Heart left ventricle (tissue), 16 donors: ENCODE measurements around the gene TRMO. TPM values are rescaled to one million over a fixed set of nuclear protein-coding genes. Genes with fewer than 3 reads are reported as not detected.

Experiments used
- ATAC-seq, 4 donors: fragments of 200-7000 bp; cut with Tn5 transposase; one replicate each; pipeline ENCODE4 v1.9.1; 2020 to 2022; ENCODE audit warnings: moderate library complexity in 4 of 4, mild to moderate bottlenecking in 3 of 4, moderate number of reproducible peaks in 1 of 4
- DNase-seq, 5 donors: peaks; one replicate each; pipeline ENCODE4 v3.0.0-alpha.2; 2020
- H3K27ac ChIP-seq, 12 donors: fragments of 200-600 bp; sonication (generic) in 4 of 12; one replicate each; pipeline versions ENCODE4 v1.5.0 to v1.8.0; 2016 to 2022; ENCODE audit warnings: mild to moderate bottlenecking in 2 of 12
- H3K27me3 ChIP-seq, 9 donors: fragments of 200-600 bp; sonication (generic) in 2 of 9; one replicate each; pipeline versions ENCODE4 v1.5.1 to v1.8.0; 2016 to 2022; ENCODE audit warnings: mild to moderate bottlenecking in 3 of 9
- H3K36me3 ChIP-seq, 9 donors: fragments of 200-600 bp; sonication (generic) in 2 of 9; one replicate each; pipeline versions ENCODE4 v1.5.0 to v1.8.0; 2018 to 2022; ENCODE audit warnings: mild to moderate bottlenecking in 2 of 9
- H3K4me1 ChIP-seq, 12 donors: fragments of 200-600 bp; sonication (generic) in 4 of 12; one replicate each; pipeline versions ENCODE4 v1.5.0 to v1.8.0; 2016 to 2022; ENCODE audit warnings: mild to moderate bottlenecking in 3 of 12
- H3K4me3 ChIP-seq, 12 donors: fragments of 200-600 bp; sonication (generic) in 4 of 12; one replicate each; pipeline versions ENCODE4 v1.5.0 to v1.8.0; 2017 to 2022; ENCODE audit warnings: mild to moderate bottlenecking in 9 of 12, moderate library complexity in 4 of 12
- H3K9me3 ChIP-seq, 12 donors: fragments of 200-600 bp; sonication (generic) in 4 of 12; one replicate each; pipeline versions ENCODE4 v1.5.0 to v1.8.0; 2016 to 2022; ENCODE audit warnings: mild to moderate bottlenecking in 1 of 12
- CTCF ChIP-seq, 12 donors: fragments of 200-600 bp; sonication (generic) in 4 of 12; IDR thresholded peaks; one replicate each; pipeline versions ENCODE4 v1.5.0 to v1.8.0; 2018 to 2022; ENCODE audit warnings: antibody characterized with exemption in 12 of 12, mild to moderate bottlenecking in 5 of 12
- POLR2A ChIP-seq, 2 donors: fragments of 450-650 bp; IDR thresholded peaks; one replicate each; pipeline ENCODE4 v1.6.1; 2017; ENCODE audit warnings: antibody characterized with exemption in 2 of 2, mild to moderate bottlenecking in 2 of 2, moderate library complexity in 2 of 2
- WGBS, 4 donors: extraction: QIAGEN DNeasy Blood & Tissue Kit in 2 of 4; methylation state at CpG; one replicate each; pipeline versions ENCODE4 v1.1.5 to v1.1.7; 2013 to 2018; 5-methylcytosine and 5-hydroxymethylcytosine counted together
- intact Hi-C, 10 donors: fragments of 100-400 bp; cut with DNase I; formaldehyde crosslinking; loops; one replicate each; pipeline versions ENCODE4 v1.11.1 to v1.14.2; 2022
- polyA plus RNA-seq, 2 donors: library from polyadenylated mRNA; stranded (reverse); fragments of 200-250 nt; gene quantifications; one replicate each; pipeline ENCODE4 v1.2.3, GENCODE V29; 2013
- total RNA-seq, 9 donors: library from RNA; depleted of rRNA in 2 of 9; stranded (reverse); fragments of >200 nt in 2 of 9; fragmentation: NEBNext Ultra II Directional in 3 of 9; extraction: Animal tissue kit (Norgen Biotek cat#: 25700) in 3 of 9; gene quantifications; one replicate each; pipeline versions ENCODE4 v1.1.0 to v1.2.4, GENCODE V29; 2016 to 2023
- donor health status: ischemic (EF 13 %, LVEDD 7.1; RV severe dilation, severe dysfunction).
- donor health status: healthy with polysubstance abuse.
- donor health status: DM: no; HTN: yes; CAD: no.
- donor health status: DM: no; HTN: no; CAD: no.
- donor health status: ischemic (EF 25% LVEDD 6.9; RV normal size, moderate dysfunction).
- donor health status: ischemic (EF 25% LVEDD 5.7; RV mildly dilated, moderate dysfunction).
- donor health status: healthy.
- donor health status: DM: yes; HTN: yes; CAD: no.
- donor health status: ischemic (EF 35%, LVEDD 5.7; RV mildly dilated, moderate dysfunction).
- donor health status: nonischemic (EF 11% LVEDD 7.7; RV severe dilation, severe dysfunction).
- donor health status: DM: yes; HTN: yes; CAD: no.
- donor health status: PGD.
- donor health status: ischemic (EF 29% LVEDD 5.4; RV normal size, mild dysfunction).
- donor health status: nonischemic (EF 23%, LVEDD 6.1; RV moderate dilation, normal function).

The TRMO gene
- total and polyA plus RNA-seq, 11 donors = 2.8 to 23.3 (median 8.0) TPM

GRCh38 chr9:97900738-97901565 lies 21.3 kb downstream of the TRMO start:
- Histone ChIP-seq H3K27me3 (no peaks in the 10 kb centered on the region), H3K9me3 (no peaks in the 10 kb centered on the region), H3K36me3 (peaks cover 0 to 39% (median 19%) of the 10 kb centered on the region in 9 donors), H3K4me3 (no peak overlapping the region), H3K4me1 (peaks cover 0 to 14% (median under 1%) of the 10 kb centered on the region in 12 donors), H3K27ac (no peak overlapping the region)
- peak in 1 of 4 donors; percentile 50 for ATAC-seq
- no peak for DNase-seq
- 43 to 54% (median 49%) methylated on average over 5 of the region's 5 CpGs for WGBS, 4 donors
- intact Hi-C loops = loop anchor here (1.0 to 10.0 kb wide), 5 partner anchors 189 to 436 kb away; no protein-coding TSS in a partner anchor
- peak; percentile 53 to 77 (median 70) for TF ChIP-seq CTCF (IDR thresholded peaks at IDR 0.05)
- TF ChIP-seq POLR2A (IDR thresholded peaks at IDR 0.05) = no peak

DNA sequence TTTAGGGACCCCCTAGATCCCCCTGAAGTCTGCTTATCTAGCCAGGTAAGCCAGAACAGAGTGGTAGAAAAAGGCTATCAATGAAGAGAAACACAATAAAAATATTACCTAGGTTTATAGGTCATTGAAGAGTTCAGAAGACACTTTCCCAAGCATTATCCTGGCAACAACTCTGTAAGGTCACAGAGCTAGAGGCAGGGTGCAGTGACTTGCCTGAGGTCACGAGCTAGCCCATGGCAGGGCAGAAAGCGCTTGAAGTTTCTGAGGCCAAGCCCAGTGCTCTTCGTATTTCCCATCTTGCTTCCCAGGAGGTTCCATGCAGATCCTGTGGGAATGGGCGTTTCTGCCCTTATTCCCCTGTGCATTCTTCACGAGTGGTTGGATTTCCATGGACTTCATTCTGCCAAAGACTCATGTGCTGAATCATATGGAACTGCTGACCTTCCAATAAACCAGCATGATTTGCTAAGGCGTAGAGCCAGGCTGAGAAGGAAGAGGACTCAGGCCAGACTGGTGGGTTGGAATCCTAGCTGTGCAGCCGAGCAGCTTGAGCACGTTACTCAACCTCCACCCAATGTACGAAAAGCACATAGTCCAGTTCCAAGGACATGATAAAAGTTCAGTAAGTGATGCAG lies 22.1 kb downstream of the TRMO start:
- Histone ChIP-seq H3K27ac (no peak overlapping the region), H3K9me3 (no peaks in the 10 kb centered on the region), H3K27me3 (no peaks in the 10 kb centered on the region), H3K4me1 (peaks cover 0 to 7% (median 0%) of the 10 kb centered on the region in 12 donors), H3K4me3 (no peak overlapping the region), H3K36me3 (peaks cover 0 to 37% (median 19%) of the 10 kb centered on the region in 9 donors)
- WGBS, 4 donors = 82 to 89% (median 85%) methylated on average over 9 of the region's 9 CpGs
- ATAC-seq = peak in 2 of 4 donors; percentile 28 to 38
- TF ChIP-seq CTCF (IDR thresholded peaks at IDR 0.05) (no peak), POLR2A (IDR thresholded peaks at IDR 0.05) (no peak)
- intact Hi-C loops = loop anchor here in 9 of 10 donors (2.0 to 10.0 kb wide), 4 partner anchors 188 to 435 kb away; no protein-coding TSS in a partner anchor
- no peak for DNase-seq

DNA sequence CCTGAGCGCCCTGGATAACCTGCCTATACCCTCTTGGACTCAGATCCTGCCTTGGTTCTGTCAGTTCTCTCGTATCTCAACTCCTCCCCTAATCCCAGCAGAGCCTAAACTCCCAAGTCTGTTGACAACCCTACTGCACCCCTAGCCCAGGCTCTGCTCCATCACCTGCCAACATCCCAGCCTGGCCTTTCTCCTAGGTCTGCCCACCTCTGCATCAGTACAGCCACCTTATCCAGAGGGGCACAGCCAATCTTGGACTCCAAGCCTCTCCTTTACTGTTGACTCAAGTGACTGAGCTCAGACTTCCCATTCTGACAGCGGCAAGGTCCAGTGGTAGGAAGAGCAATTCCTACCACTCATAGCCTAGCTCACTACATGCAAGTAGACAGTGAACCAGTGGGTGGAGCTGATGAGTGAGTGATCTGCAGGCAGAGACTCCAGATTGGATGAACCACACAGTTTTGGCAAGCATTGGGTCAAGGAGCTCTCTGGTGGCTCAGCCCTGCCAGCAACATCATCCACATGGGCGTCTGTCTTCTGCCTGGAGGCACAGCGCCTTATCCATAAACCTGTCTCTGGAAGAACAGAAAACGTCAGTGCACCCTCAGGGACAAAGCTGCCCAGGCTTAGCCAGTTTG lies 26.5 kb downstream of the TRMO start:
- WGBS, 4 donors = 81 to 90% (median 85%) methylated on average over 6 of the region's 6 CpGs
- Histone ChIP-seq H3K4me1 (peaks cover 0 to 2% (median 0%) of the 10 kb centered on the region in 12 donors), H3K4me3 (no peak overlapping the region), H3K27ac (no peak overlapping the region), H3K36me3 (peaks cover 0 to 14% (median 3%) of the 10 kb centered on the region in 9 donors), H3K27me3 (no peaks in the 10 kb centered on the region), H3K9me3 (peaks cover 0 to 17% (median 8%) of the 10 kb centered on the region in 12 donors)
- DNase-seq (no peak), ATAC-seq (no peak)
- intact Hi-C loops = no loop called here
- TF ChIP-seq POLR2A (IDR thresholded peaks at IDR 0.05) (no peak), CTCF (IDR thresholded peaks at IDR 0.05) (no peak)

- Histone ChIP-seq H3K27me3 (no peaks in the 10 kb centered on the region), H3K4me1 (no peaks in the 10 kb centered on the region), H3K27ac (no peak overlapping the region), H3K4me3 (no peak overlapping the region), H3K36me3 (peaks cover 0 to 14% (median 3%) of the 10 kb centered on the region in 9 donors), H3K9me3 (peaks cover 0 to 17% (median 8%) of the 10 kb centered on the region in 12 donors)
- 82 to 95% (median 91%) methylated on average over 1 of the region's 1 CpG for WGBS, 4 donors
- intact Hi-C loops = no loop called here
- ATAC-seq (no peak), DNase-seq (no peak)
- TF ChIP-seq CTCF (IDR thresholded peaks at IDR 0.05) = no peak
- no peak for TF ChIP-seq POLR2A (IDR thresholded peaks at IDR 0.05)
Measured at GRCh38 chr9:97895211-97895610, 27.1 kb downstream of the TRMO start.
